Stimulated activated CD4-positive, alpha-beta T cell treated with anti-CD3 and anti-CD28 coated beads, TNF-alpha, amount 100 ng/mL, for 48 hours (primary cell): ENCODE measurements around the gene HIGD2A.
"Not testable (repeated sequence)": the region's sequence is repeated elsewhere in the genome, so short reads cannot be mapped to it uniquely, and the experiment has no call there.

Experiments used
- DNase-seq, 3 donors: peaks; one replicate each; pipeline ENCODE4 v3.0.0-alpha.2; 2020; ENCODE audit warnings: low read depth in 3 of 3

HIGD2A gene

GRCh38 chr5:176394881-176395675 is 6.5 kb downstream of the HIGD2A start:
- DNase-seq = no peak

- no peak for DNase-seq
These were observed 7.8 kb downstream of the HIGD2A start for GRCh38 chr5:176396330-176396729.

- DNase-seq = no peak
These were observed 9.3 kb downstream of the HIGD2A start for GRCh38 chr5:176397736-176398420.

- no peak for DNase-seq
These were observed 12.0 kb downstream of the HIGD2A start for GRCh38 chr5:176400382-176401156.

DNA sequence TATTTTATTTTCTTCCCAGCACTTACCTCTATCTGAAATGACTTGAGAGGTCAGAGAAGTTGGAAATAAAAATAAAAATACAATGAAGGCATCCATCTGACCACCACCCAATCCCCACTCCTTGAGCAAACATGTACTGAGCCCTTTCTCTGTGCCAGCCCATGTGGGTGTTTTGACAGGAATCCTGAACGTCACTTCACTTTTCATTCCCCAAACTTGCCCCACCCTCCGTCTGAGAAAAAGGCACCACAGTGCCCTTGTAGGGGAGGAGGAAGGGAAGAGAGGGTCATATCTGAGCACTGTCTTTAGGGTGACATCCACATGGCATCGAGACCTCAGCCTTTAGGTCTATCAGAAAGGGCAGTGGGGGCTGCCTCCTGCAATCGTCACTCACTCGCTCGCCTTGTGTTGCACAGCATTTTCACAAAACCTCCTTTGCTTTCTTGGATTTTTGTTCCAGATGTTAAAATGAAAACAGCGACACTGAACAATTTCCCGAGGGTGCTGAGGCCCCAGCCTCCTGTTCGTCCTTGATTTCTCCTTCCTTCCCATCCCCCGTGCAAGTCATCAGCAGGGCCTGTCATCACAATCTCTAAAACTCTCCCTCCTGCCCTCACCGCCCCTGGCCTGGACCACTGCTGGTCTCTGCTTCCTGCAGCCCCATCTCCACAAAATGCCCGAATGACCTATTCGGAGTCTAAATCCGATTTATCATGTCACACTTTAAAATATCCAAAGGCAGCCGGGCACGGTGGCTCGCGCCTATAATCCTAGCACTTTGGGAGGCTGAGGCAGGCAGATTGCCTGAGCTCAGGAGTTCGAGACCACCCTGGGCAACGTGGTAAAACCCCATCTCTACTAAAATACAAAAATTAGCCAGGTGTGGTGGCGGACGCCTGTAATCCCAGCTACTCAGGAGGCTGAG is 13.0 kb downstream of the HIGD2A start:
- DNase-seq = no peak

DNA sequence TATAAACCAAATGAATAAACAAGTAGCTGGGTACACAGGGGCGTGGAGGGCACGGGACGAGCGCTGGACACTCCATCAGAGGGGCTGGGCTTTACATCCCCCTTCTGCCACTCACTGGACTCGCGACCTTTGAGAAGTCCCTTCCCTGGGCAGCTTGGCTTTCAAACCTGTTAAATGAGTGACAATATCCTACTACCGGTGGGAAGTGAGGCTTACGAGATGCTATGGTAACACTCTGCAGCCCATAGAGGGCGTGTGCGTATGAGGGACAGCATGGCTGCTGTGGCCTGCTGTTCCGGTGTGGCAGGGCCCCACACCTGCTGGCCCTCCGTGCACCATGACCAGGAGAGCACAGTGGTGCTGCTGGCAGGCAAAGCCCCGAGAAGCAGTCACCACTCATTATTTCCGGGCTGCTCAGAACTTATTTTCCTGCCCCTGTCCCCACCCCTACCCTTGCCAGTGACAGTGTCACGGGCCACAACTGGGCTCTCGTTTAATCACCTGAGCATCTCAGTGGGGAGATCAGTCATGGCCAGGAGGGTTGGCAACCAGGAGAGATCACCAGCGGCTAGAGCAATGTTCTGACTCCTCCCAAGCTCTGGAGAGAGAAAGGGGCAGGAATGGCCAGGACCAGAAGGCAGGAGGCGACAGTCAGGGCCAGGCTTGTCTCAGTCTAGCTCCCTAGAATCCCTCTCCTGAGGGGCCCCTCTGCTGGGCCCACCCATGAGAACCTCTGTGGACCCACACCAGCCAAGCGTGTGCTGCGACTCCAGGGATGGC is 17.3 kb downstream of the HIGD2A start:
- no peak for DNase-seq

DNA sequence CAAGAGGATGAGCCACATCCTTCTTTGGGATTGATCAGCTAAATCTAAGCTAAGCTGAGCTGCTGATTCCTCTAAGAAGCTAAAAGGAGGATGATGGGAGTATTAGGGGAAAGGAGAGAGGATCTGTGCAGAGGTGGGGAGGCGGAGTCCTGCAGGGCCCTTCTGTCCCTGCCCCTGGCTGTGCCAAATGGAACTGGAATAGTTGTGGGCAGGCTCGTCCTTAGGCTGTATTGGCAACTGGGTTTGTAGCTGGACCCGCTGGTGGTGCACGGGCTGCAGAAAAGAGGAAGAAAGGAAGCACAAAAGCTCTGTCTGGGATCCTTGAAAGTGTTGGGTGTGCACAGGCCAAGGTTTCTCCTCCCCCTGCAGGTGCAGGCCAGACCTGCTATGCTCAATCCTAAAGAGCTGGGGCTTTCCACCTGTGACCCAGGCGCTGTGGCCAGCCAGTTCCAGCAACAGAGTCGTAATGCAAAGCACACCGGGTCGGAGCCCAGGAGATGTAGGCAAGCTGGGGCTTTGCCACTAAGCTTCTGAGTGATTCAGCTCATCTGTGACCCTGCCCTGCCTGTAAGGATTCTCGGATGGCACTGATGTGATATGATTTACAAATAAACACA is 18.0 kb downstream of the HIGD2A start:
- DNase-seq = no peak

- DNase-seq = no peak
These were observed 19.1 kb downstream of the HIGD2A start for GRCh38 chr5:176407456-176408251.

GRCh38 chr5:176408252-176408573 is 19.7 kb downstream of the HIGD2A start:
- not testable (repeated sequence) for DNase-seq

DNA sequence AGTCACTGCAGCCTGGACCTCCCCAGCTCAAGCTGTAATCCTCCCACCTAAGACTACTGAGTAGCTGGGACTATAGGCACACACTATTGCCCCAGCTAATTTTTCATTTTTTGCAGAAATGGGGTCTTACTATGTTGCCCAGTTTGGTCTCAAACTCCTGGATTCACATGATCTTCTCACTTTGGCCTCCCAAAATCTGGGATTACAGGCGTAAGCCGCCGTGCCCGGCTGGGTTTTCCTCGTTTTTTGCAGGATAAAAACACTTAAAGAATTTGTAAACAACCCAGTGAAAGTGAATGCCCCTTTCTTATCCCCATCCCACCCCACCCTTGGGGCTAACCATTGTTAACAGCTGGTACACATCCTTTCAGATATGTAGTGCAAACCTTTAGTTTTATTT is 20.0 kb downstream of the HIGD2A start:
- DNase-seq = no peak

DNA sequence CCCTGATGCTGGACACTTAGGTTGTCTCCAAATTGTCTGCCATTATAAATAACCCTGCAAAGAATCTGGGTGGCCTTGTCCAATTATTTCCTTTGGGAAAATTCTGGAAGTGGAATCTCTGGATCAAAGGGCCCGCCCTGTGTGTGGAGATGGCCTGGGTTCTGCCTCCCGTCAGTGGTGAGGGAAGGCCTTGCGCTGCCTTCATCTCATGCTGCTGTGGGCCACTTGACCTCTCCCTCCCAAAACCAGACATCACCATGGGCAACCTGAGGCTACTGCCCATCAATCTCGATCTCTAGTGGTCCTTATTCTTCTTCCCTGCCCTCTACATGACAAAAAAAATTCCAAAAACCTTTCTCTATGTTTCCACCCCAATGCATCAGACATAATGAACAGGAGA is 21.2 kb downstream of the HIGD2A start:
- DNase-seq = no peak

DNA sequence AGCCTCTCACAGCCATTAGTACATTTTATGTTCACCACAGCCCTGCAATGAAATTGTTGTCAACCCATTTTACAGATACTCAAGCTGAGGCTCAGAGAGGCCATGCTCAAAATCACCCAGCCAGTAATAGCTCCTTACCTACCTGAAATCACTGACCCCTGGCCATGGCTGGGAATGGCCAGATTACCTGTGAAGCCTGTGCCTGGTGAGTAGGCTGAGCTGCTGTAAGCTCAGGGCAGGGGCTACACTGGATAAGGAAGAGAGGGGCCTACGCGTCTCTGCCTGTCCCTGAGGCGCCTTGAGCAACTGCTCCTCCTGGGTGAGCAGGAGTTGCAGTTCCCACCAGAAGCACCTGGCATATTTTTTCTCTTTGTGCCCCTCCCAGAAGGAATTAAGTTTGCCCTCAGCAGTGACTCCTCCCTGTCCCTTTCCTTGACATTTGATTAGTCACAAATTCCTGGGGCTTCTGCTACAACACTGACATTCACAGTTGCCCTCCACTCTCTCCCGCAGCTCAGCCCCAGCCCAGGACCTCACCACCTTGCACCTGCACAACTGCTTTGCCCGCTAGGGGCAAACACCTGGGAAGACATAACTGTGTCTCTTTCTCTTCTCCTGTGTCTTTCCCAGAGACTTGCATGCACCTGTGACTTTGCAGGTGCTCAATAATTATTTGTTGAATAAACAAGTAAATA is 22.1 kb downstream of the HIGD2A start:
- DNase-seq = no peak

DNA sequence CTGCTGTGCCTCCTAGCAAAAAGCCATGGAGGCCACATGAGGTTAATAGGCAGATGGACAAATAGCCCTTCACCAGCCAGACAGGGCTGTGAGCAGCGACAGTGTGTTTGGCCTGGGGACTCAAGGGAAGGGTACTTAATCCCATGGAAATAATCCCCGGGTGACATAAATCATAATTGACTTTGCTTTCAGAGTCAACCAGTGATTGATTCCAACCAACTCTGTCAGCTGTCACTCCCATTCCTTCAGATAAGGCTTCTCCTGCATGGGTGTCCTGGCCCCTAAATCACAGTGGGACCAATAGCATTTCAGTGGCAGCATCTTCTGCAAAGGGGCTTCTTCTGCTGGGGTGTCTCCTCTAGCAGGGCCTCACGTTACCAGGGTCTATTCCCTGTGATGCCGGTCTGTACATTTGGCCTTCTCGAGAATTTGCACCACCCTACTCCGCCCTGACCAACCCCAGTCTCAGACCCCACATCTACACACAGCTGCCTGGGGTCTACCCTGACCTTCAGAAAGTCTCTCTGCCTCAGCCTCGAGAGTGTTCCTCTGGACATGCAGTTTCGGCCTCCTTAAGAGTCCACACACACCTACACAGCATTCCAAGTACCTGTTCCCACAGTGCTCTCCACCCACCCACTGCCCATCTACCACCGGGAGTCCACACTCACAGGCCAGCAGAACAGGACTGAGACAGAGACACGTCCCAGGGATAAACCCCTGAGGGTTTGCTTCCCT is 24.1 kb downstream of the HIGD2A start:
- DNase-seq = no peak

DNA sequence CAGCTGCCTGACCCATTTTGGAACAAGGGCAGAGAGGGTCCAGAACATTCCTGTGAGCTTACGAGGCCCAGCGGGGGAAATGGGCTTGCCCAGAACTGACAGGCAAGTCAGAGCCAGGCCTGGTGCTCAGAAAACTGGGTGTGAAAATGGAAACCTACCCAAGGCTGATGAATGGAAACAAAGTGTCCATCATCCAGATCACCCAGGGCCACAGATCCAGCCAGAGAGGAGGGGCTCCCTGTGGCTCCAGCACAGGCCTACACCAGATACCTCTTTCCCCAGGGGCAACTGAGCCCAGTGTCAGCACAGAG is 24.7 kb downstream of the HIGD2A start:
- DNase-seq = no peak

GRCh38 chr5:176413709-176414191 is 25.2 kb downstream of the HIGD2A start:
- no peak for DNase-seq

DNA sequence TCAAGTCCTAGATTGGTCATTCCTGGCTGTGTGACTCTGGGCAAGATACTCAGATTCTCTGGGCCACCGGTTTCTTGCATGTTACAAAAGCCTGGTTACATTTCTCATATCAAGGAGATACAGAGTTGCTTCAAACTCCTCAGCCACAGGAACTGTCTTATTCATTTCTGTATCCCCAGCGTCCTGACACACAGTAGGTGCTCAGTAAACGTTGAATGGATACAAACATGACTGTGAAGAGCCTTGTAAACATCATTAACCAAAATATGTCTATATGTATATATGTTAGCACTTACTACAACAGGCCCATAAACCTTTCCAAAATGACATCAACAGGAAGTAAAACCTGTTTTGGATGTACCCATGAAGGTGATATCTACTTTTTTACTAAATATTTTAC is 26.2 kb downstream of the HIGD2A start:
- no peak for DNase-seq

- DNase-seq = no peak
These were observed 26.8 kb downstream of the HIGD2A start for GRCh38 chr5:176415240-176415951.
